ENCODE measurements around the gene CYP2E1.

DNA sequence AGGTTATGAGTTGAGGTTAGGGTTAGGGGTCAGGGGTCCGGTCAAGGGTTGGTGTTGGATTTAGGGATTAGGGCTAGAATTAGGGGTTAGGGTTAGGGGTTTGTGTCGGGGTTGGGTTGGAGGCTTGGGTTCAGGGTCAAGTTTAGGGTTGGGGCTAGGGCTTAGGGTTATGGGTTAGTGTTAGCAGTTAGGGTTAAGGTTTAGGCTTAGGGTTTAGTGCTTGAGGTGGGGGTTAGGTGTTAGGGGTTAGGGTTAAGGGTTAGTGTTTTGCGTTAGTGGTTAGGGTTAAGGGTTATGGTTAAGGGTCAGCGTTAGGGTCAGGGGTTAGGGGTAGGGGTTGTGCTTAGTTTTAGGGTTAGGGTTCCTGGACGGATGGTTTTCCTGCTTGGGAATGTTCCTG lies 40.0 kb downstream of the CYP2E1 start:
- TF ChIP-seq, protein P1, sequence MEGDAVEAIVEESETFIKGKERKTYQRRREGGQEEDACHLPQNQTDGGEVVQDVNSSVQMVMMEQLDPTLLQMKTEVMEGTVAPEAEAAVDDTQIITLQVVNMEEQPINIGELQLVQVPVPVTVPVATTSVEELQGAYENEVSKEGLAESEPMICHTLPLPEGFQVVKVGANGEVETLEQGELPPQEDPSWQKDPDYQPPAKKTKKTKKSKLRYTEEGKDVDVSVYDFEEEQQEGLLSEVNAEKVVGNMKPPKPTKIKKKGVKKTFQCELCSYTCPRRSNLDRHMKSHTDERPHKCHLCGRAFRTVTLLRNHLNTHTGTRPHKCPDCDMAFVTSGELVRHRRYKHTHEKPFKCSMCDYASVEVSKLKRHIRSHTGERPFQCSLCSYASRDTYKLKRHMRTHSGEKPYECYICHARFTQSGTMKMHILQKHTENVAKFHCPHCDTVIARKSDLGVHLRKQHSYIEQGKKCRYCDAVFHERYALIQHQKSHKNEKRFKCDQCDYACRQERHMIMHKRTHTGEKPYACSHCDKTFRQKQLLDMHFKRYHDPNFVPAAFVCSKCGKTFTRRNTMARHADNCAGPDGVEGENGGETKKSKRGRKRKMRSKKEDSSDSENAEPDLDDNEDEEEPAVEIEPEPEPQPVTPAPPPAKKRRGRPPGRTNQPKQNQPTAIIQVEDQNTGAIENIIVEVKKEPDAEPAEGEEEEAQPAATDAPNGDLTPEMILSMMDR (IDR thresholded peaks at IDR 0.05), result no peak
- no peak for TF ChIP-seq EZH2phosphoT487 (IDR thresholded peaks at IDR 0.05)
